ENCODE data around the gene C17orf58.
"Not testable (repeated sequence)": the region's sequence is repeated elsewhere in the genome, so short reads cannot be mapped to it uniquely, and the experiment has no call there.

Gene C17orf58

GRCh38 chr17:67999291-67999911 is 3.1 kb upstream of the C17orf58 start:
- DNase-seq: no peak

- DNase-seq: no peak
Measured at GRCh38 chr17:67998466-67998865, 2.2 kb upstream of the C17orf58 start.

GRCh38 chr17:67995570-67996263 is 552 bp downstream of the C17orf58 start:
- no peak for DNase-seq

- DNase-seq: no peak
Measured at GRCh38 chr17:67994817-67995569, 1.3 kb downstream of the C17orf58 start.

GRCh38 chr17:67993998-67994361 is 2.3 kb downstream of the C17orf58 start:
- no peak for DNase-seq

- no peak for DNase-seq
Measured at GRCh38 chr17:67993153-67993997, 2.9 kb downstream of the C17orf58 start.

GRCh38 chr17:67992548-67993152 is 3.6 kb downstream of the C17orf58 start:
- no peak for DNase-seq

- DNase-seq: no peak
Measured at GRCh38 chr17:67990909-67991308, 5.4 kb downstream of the C17orf58 start.

GRCh38 chr17:67983383-67983688 is 12.9 kb downstream of the C17orf58 start:
- no peak for DNase-seq

GRCh38 chr17:67982686-67983382 is 13.4 kb downstream of the C17orf58 start:
- no peak for DNase-seq

GRCh38 chr17:67982034-67982640 is 14.1 kb downstream of the C17orf58 start:
- no peak for DNase-seq

GRCh38 chr17:67980883-67981282 is 15.4 kb downstream of the C17orf58 start:
- not testable (repeated sequence) for DNase-seq

GRCh38 chr17:67980456-67980855 is 15.8 kb downstream of the C17orf58 start:
- no peak for DNase-seq

- not testable (repeated sequence) for DNase-seq
Measured at GRCh38 chr17:67976306-67976705, 20.0 kb downstream of the C17orf58 start.

- no peak for DNase-seq
Measured at GRCh38 chr17:67974598-67975066, 21.6 kb downstream of the C17orf58 start.

- no peak for DNase-seq
Measured at GRCh38 chr17:67974185-67974584, 22.1 kb downstream of the C17orf58 start.

- no peak for DNase-seq
Measured at GRCh38 chr17:67970783-67971182, 25.5 kb downstream of the C17orf58 start.

GRCh38 chr17:67963145-67963572 is 33.1 kb downstream of the C17orf58 start:
- DNase-seq: not testable (repeated sequence)

- DNase-seq: not testable (repeated sequence)
Measured at GRCh38 chr17:67962156-67962555, 34.1 kb downstream of the C17orf58 start.

- DNase-seq: not testable (repeated sequence)
Measured at GRCh38 chr17:67960276-67960675, 36.0 kb downstream of the C17orf58 start.

- no peak for DNase-seq
Measured at GRCh38 chr17:67959510-67959909, 36.8 kb downstream of the C17orf58 start.
